ENCODE measurements around the gene LBX1. TPM values are rescaled to one million over a fixed set of nuclear protein-coding genes. Genes with fewer than 3 reads are reported as not detected.
A peak's percentile ranks its signal among the peaks of the same experiment; 100 is the strongest.
"Not testable (repeated sequence)": the region's sequence is repeated elsewhere in the genome, so short reads cannot be mapped to it uniquely, and the experiment has no call there.

The LBX1 gene
- total and polyA plus RNA-seq, 7 experiments from 2014 or later = not detected

- ChIA-PET POLR2A (interaction anchor here (0.7 kb wide), 1 partner anchor 76 kb away, joined by 3 read pairs; no protein-coding TSS in a partner anchor), CTCF (interaction anchor here (0.5 to 3.4 kb wide), 18 partner anchors 11 to 356 kb away, joined by 3 to 37 read pairs (median 4); no protein-coding TSS in a partner anchor)
- peaks cover 12 to 48% (median 33%) of the 10 kb centered on the region in 7 donors for H3K4me1 Mint-ChIP-seq
Observed at GRCh38 chr10:101214446-101215396, 14.5 kb downstream of the LBX1 start.

GRCh38 chr10:101208543-101208942 lies 20.7 kb downstream of the LBX1 start:
- intact Hi-C loops (cut with micrococcal nuclease) = no loop called here

More at GRCh38 chr10:101214446-101215396, 14.5 kb downstream of the LBX1 start:
- Mint-ChIP-seq H3K9me3 (no peaks in the 10 kb centered on the region), H3K4me3 (peak overlapping the region; percentile 48 to 90 (median 80)), H3K27ac (peak overlapping the region in 2 of 9 donors; percentile 25 to 86), H3K36me3 (no peaks in the 10 kb centered on the region), H3K27me3 (peaks cover 67 to 94% (median 81%) of the 10 kb centered on the region in 5 donors)
- intact Hi-C loops (cut with micrococcal nuclease) = loop anchor here (1.0 to 5.0 kb wide), 10 partner anchors 24 to 858 kb away; partner anchors contain the start of gene KCNIP2 (in 1 of the 2)
- H3K9me3 ChIP-seq (ENCODE audit: control insufficient read depth in 2 of 3, low read length in 3 of 3) = no peaks in the 10 kb centered on the region
- H3K4me3 ChIP-seq (ENCODE audit: low read length) = no peak overlapping the region
- ATAC-seq (peak; percentile 86), DNase-seq (peak; percentile 42 to 77 (median 67))
- peaks cover 27 to 41% of the 10 kb centered on the region in 2 donors for H3K4me1 ChIP-seq (ENCODE audit: control insufficient read depth in 2 of 2, insufficient read depth in 2 of 2, low read length in 2 of 2)
- H3K27me3 ChIP-seq (ENCODE audit: control insufficient read depth in 2 of 2, insufficient read depth in 2 of 2, low read length in 2 of 2) = peaks cover 16 to 39% of the 10 kb centered on the region in 2 donors
- H3K36me3 ChIP-seq (ENCODE audit: control insufficient read depth in 2 of 3, insufficient read depth in 3 of 3, low read length in 3 of 3) = no peaks in the 10 kb centered on the region
- H3K27ac ChIP-seq (ENCODE audit: low read depth, low read length) = no peak overlapping the region

GRCh38 chr10:101207026-101207425 lies 22.2 kb downstream of the LBX1 start:
- H3K27ac Mint-ChIP-seq = no peak overlapping the region
- H3K27me3 Mint-ChIP-seq = peaks cover 42 to 52% (median 46%) of the 10 kb centered on the region in 5 donors
- H3K4me3 Mint-ChIP-seq = no peak overlapping the region
- H3K9me3 Mint-ChIP-seq = no peaks in the 10 kb centered on the region
- Histone ChIP-seq H3K27me3 (ENCODE audit: control insufficient read depth in 2 of 2, insufficient read depth in 2 of 2, low read length in 2 of 2) (no peaks in the 10 kb centered on the region), H3K4me3 (ENCODE audit: low read length) (no peak overlapping the region), H3K36me3 (ENCODE audit: control insufficient read depth in 2 of 3, insufficient read depth in 3 of 3, low read length in 3 of 3) (no peaks in the 10 kb centered on the region), H3K9me3 (ENCODE audit: control insufficient read depth in 2 of 3, low read length in 3 of 3) (no peaks in the 10 kb centered on the region), H3K4me1 (ENCODE audit: control insufficient read depth in 2 of 2, insufficient read depth in 2 of 2, low read length in 2 of 2) (no peaks in the 10 kb centered on the region), H3K27ac (ENCODE audit: low read depth, low read length) (no peak overlapping the region)
- POLR2A ChIA-PET = no interaction called here
- H3K4me1 Mint-ChIP-seq = no peaks in the 10 kb centered on the region
- ATAC-seq = no peak
- no peak for DNase-seq
- CTCF ChIA-PET = interaction anchor here (0.7 kb wide), 1 partner anchor 19 kb away, joined by 3 read pairs; no protein-coding TSS in a partner anchor
- intact Hi-C loops (cut with micrococcal nuclease) = no loop called here
- H3K36me3 Mint-ChIP-seq = no peaks in the 10 kb centered on the region

More at GRCh38 chr10:101208543-101208942, 20.7 kb downstream of the LBX1 start:
- H3K27ac Mint-ChIP-seq = no peak overlapping the region
- H3K27me3 Mint-ChIP-seq = peaks cover 48 to 67% (median 54%) of the 10 kb centered on the region in 5 donors
- H3K4me1 Mint-ChIP-seq = peaks cover 0 to 3% (median 2%) of the 10 kb centered on the region in 7 donors
- no peaks in the 10 kb centered on the region for H3K36me3 ChIP-seq (ENCODE audit: control insufficient read depth in 2 of 3, insufficient read depth in 3 of 3, low read length in 3 of 3)
- H3K9me3 ChIP-seq (ENCODE audit: control insufficient read depth in 2 of 3, low read length in 3 of 3) = no peaks in the 10 kb centered on the region
- ATAC-seq (no peak), DNase-seq (no peak)
- peaks cover 0 to 2% of the 10 kb centered on the region in 2 donors for H3K4me1 ChIP-seq (ENCODE audit: control insufficient read depth in 2 of 2, insufficient read depth in 2 of 2, low read length in 2 of 2)
- POLR2A ChIA-PET = no interaction called here
- peaks cover 2 to 4% of the 10 kb centered on the region in 2 donors for H3K27me3 ChIP-seq (ENCODE audit: control insufficient read depth in 2 of 2, insufficient read depth in 2 of 2, low read length in 2 of 2)
- H3K4me3 Mint-ChIP-seq = no peak overlapping the region
- CTCF ChIA-PET = no interaction called here
- no peaks in the 10 kb centered on the region for H3K36me3 Mint-ChIP-seq
- no peak overlapping the region for H3K4me3 ChIP-seq (ENCODE audit: low read length)
- no peak overlapping the region for H3K27ac ChIP-seq (ENCODE audit: low read depth, low read length)
- H3K9me3 Mint-ChIP-seq = no peaks in the 10 kb centered on the region

GRCh38 chr10:101202667-101203066 lies 26.6 kb downstream of the LBX1 start:
- POLR2A ChIA-PET; H3K36me3 Mint-ChIP-seq; H3K4me1 ChIP-seq (ENCODE audit: control insufficient read depth in 2 of 2, insufficient read depth in 2 of 2, low read length in 2 of 2); H3K36me3 ChIP-seq (ENCODE audit: control insufficient read depth in 2 of 3, insufficient read depth in 3 of 3, low read length in 3 of 3); H3K27me3 ChIP-seq (ENCODE audit: control insufficient read depth in 2 of 2, insufficient read depth in 2 of 2, low read length in 2 of 2); H3K27ac Mint-ChIP-seq; H3K27ac ChIP-seq (ENCODE audit: low read depth, low read length); H3K9me3 ChIP-seq (ENCODE audit: control insufficient read depth in 2 of 3, low read length in 3 of 3); ATAC-seq; H3K4me3 ChIP-seq (ENCODE audit: low read length); H3K4me3 Mint-ChIP-seq; H3K9me3 Mint-ChIP-seq; intact Hi-C loops (cut with micrococcal nuclease); DNase-seq; H3K4me1 Mint-ChIP-seq: not testable (repeated sequence)
- CTCF ChIA-PET = interaction anchor here (0.7 kb wide), 1 partner anchor 11 kb away, joined by 3 read pairs; no protein-coding TSS in a partner anchor
- H3K27me3 Mint-ChIP-seq = peaks cover 11 to 33% (median 14%) of the 10 kb centered on the region in 5 donors

GRCh38 chr10:101198326-101198977 lies 30.8 kb downstream of the LBX1 start:
- H3K4me3 Mint-ChIP-seq; H3K27me3 ChIP-seq (ENCODE audit: control insufficient read depth in 2 of 2, insufficient read depth in 2 of 2, low read length in 2 of 2); DNase-seq; H3K27ac ChIP-seq (ENCODE audit: low read depth, low read length); ATAC-seq; H3K4me1 ChIP-seq (ENCODE audit: control insufficient read depth in 2 of 2, insufficient read depth in 2 of 2, low read length in 2 of 2); H3K36me3 Mint-ChIP-seq; H3K9me3 Mint-ChIP-seq; H3K4me1 Mint-ChIP-seq; intact Hi-C loops (cut with micrococcal nuclease); POLR2A ChIA-PET; H3K4me3 ChIP-seq (ENCODE audit: low read length); H3K36me3 ChIP-seq (ENCODE audit: control insufficient read depth in 2 of 3, insufficient read depth in 3 of 3, low read length in 3 of 3); H3K9me3 ChIP-seq (ENCODE audit: control insufficient read depth in 2 of 3, low read length in 3 of 3); H3K27ac Mint-ChIP-seq; CTCF ChIA-PET: not testable (repeated sequence)
- H3K27me3 Mint-ChIP-seq = peaks cover 7 to 33% (median 8%) of the 10 kb centered on the region in 5 donors

- Mint-ChIP-seq H3K36me3 (no peaks in the 10 kb centered on the region), H3K4me1 (peaks cover 0 to 1% (median 0%) of the 10 kb centered on the region in 7 donors), H3K27ac (no peak overlapping the region), H3K4me3 (no peak overlapping the region), H3K27me3 (peaks cover 10 to 43% (median 23%) of the 10 kb centered on the region in 5 donors), H3K9me3 (peaks cover 0 to 4% (median 0%) of the 10 kb centered on the region in 11 donors)
- no peaks in the 10 kb centered on the region for H3K27me3 ChIP-seq (ENCODE audit: control insufficient read depth in 2 of 2, insufficient read depth in 2 of 2, low read length in 2 of 2)
- intact Hi-C loops (cut with micrococcal nuclease) = no loop called here
- no peak overlapping the region for H3K27ac ChIP-seq (ENCODE audit: low read depth, low read length)
- H3K36me3 ChIP-seq (ENCODE audit: control insufficient read depth in 2 of 3, insufficient read depth in 3 of 3, low read length in 3 of 3) = no peaks in the 10 kb centered on the region
- ATAC-seq (no peak), DNase-seq (no peak)
- H3K4me1 ChIP-seq (ENCODE audit: control insufficient read depth in 2 of 2, insufficient read depth in 2 of 2, low read length in 2 of 2) = no peaks in the 10 kb centered on the region
- H3K4me3 ChIP-seq (ENCODE audit: low read length) = no peak overlapping the region
- ChIA-PET CTCF (no interaction called here), POLR2A (no interaction called here)
- H3K9me3 ChIP-seq (ENCODE audit: control insufficient read depth in 2 of 3, low read length in 3 of 3) = no peaks in the 10 kb centered on the region
Observed at GRCh38 chr10:101195921-101196320, 33.3 kb downstream of the LBX1 start.

All from naive thymus-derived CD4-positive, alpha-beta T cell (primary cell).